Stimulated activated naive CD4-positive, alpha-beta T cell treated with Interleukin-2 at 50 U/mL for 16 hours (primary cell): Measurements from ENCODE around the gene CPN2.

Experiments
- DNase-seq: peaks from one replicate; lab custom pipeline; 2025; lab: John Stamatoyannopoulos, UW

The CPN2 gene

DNA sequence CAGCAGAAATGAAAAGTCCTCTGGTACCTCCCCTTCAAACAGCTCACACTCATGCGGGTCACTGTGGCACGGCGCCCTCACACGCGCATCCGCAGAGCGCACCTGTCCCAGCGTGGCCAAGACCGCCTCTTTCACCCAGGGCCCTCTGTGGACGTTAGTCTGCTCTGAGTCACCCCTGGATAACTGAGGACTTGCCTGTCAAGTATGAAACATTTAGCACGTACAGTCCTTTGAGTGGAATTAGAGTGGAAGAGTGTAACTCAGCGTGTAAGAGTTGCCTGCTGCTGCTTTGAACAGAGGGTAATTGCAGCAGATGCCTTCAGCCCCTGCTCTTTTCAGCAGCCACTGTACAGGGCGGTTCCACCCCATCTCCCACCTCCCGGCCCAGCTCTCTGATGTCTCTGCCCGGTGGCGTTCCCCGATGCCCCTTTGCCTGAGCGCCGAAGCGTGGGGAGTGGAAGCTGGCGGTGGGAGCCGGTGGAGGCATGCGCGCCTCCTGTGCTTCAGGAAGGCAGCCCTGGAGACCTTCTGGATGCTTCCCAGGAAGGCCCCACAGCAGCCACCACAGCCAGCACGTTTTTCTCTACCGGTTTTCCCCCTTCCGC is 23.0 kb downstream of the CPN2 start:
- DNase-seq, result no peak

- DNase-seq, result no peak
Observed at GRCh38 chr3:194327218-194328052, 23.7 kb downstream of the CPN2 start.

- DNase-seq, result no peak
Observed at GRCh38 chr3:194326968-194327217, 24.2 kb downstream of the CPN2 start.

- DNase-seq, result no peak
Observed at GRCh38 chr3:194326192-194326967, 24.7 kb downstream of the CPN2 start.

DNA sequence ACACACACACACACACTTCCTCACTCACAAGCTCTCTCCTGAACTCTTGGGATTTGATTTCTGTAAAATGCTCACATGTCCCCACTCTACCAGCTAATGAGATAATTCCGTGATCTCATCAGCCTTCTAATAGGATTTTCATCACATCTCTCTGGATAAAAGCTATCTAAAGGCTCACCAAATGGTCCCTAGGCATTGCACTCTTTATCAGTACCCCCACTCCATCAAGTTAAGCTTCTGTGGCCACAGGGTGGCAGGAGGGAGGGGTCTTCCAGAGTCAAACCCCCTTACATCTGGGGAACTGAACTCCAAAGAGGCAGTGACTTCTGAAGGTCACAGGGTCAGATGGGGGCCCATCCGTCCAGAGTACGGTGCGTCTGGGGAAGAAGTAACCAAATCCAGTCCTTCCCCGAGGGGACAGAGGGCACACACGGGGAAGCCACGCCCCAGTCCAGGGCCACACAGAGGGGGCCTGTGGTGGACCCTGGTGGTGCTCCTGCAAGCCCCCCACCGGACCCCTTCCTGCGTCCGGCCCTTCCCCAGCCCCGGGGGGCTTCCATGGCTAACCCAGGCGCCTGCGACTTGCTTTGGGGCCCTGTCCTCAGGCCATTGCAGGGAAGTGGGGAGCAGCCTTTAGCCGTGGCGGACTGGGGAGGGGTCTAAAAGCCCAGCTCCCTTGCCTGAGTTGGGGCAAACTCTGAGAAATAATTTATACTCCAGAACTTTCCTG is 25.5 kb downstream of the CPN2 start:
- no peak for DNase-seq

DNA sequence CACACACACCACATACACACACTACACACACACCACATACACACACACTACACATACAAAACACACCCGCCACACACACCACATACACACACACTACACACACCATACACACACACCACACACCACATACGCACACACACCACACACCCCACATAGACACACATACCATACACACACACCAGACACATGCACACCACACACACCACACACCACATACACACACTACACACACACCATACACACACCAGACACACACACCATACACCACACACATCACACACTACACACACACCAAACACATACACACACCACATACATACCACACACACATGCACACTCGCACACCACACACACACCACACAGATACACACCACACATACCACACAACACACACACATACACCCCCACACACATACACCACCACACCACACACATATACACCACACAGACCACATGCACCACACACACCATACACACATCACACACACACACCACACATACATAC is 26.3 kb downstream of the CPN2 start:
- no peak for DNase-seq

GRCh38 chr3:194323785-194324735 is 27.1 kb downstream of the CPN2 start:
- DNase-seq, result no peak

GRCh38 chr3:194322678-194323211 is 28.4 kb downstream of the CPN2 start:
- DNase-seq, result peak; percentile 6

GRCh38 chr3:194321693-194322640 is 29.2 kb downstream of the CPN2 start:
- no peak for DNase-seq

GRCh38 chr3:194320744-194321243 is 30.3 kb downstream of the CPN2 start:
- no peak for DNase-seq

DNA sequence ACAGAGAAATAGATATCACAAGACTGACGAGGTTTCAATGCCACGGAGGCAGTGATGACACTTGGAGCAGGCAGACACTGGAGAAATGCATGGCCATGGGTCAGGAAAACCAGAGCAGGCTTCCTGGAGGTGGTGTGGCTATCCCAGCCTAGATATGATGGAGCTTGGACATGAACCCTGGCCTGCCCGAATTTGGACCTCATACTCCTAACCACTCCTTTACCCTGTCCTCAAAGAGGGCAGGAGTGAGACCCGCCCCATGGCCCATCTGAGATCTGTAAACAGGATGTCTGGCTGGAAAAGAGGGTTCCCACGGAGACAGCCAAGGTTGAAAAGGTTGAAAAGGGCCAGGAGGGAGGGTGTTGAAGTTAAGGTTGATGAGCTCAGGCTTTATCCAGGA is 31.0 kb downstream of the CPN2 start:
- no peak for DNase-seq

- DNase-seq, result no peak
Observed at GRCh38 chr3:194318511-194319161, 32.5 kb downstream of the CPN2 start.

DNA sequence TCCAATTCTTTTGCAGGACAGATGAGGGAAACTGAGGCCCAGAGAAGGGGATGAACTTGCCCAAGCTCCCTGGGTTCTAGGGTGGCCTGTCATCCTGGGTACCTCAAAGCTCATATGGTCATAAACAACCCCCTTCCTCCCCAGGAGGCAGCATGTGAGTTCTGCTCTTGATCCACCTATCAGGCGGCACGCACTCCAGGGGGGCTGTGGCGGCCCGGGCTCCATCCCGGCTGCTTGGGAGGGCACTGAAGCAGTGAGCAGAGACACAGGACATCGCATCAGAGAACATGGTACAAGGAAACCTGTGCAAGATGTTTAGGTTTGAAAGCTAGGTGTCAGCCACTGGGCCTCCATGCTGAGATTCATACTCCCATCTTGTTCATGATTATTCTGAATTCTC is 34.2 kb downstream of the CPN2 start:
- no peak for DNase-seq

DNA sequence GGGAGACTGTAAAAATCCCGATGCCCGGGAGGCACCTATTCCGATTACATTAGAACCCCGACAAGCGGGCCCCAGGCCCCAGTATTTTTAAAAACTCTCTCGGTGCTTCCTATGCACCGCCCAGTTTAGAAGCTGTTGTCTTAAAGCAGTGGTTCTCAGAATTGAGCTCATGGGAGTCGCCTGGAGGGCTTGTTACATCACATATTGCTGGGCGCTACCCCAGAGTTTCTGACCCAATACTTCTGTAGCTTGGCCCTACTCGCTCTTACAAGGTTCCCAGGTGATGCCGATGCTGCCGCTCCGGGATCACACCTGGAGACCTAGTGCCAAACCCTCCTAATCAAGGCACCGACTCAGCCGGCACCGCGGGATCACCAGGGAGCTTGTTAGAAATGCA is 35.2 kb downstream of the CPN2 start:
- no peak for DNase-seq

- peak; percentile 70 for DNase-seq
Observed at GRCh38 chr3:194315088-194315964, 35.8 kb downstream of the CPN2 start.

- no peak for DNase-seq
Observed at GRCh38 chr3:194314388-194315068, 36.6 kb downstream of the CPN2 start.
